HG02970 (cell line): ENCODE data around the gene PCBP2.
"Not testable (repeated sequence)": the region's sequence is repeated elsewhere in the genome, so short reads cannot be mapped to it uniquely, and the experiment has no call there.

Experiments used
- ATAC-seq: cut with Tn5 transposase; IDR thresholded peaks from one replicate; pipeline ENCODE4 v1.9.1; 2021; ENCODE audit warnings: mild to moderate bottlenecking, moderate library complexity, moderate number of reproducible peaks; ENCODE audit not compliant: unreplicated experiment, low FRiP score

The PCBP2 gene

DNA sequence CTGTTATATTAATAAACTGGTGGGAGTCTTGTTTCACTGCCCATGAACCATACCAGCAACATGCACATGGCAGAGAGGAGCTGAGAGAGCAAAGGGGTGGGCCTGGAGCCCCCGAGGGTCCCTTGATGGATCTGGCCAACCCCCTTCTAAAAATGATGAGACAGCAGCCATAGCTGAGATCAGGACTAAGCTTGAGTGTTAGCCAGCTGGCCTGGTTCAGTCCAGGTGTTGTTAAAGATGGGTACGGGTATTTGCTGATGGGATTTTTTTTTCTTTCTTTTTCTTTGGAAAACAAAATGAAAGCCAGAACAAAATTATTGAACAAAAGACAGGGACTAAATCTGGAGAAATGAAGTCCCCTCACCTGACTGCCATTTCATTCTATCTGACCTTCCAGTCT, 16.0 kb downstream of the PCBP2 start:
- no peak for ATAC-seq

DNA sequence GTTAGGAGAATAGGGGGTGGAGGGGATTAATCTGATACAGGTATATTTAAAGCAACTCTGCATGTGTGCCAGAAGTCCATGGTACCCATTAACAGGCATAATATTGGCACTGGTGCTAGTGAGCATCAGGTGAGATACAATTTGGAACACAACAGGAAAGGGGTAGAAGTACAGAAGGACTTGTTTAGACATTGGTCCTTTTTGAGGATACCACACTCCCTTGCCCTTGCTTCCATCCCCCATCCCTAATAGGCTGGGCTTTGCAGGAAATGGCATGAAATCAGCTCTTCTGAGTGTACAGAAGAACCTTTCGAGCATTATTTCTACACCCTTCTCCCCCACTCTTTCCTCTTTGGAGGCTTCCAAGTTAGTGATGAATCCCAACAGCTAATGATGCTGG, 16.4 kb downstream of the PCBP2 start:
- no peak for ATAC-seq

DNA sequence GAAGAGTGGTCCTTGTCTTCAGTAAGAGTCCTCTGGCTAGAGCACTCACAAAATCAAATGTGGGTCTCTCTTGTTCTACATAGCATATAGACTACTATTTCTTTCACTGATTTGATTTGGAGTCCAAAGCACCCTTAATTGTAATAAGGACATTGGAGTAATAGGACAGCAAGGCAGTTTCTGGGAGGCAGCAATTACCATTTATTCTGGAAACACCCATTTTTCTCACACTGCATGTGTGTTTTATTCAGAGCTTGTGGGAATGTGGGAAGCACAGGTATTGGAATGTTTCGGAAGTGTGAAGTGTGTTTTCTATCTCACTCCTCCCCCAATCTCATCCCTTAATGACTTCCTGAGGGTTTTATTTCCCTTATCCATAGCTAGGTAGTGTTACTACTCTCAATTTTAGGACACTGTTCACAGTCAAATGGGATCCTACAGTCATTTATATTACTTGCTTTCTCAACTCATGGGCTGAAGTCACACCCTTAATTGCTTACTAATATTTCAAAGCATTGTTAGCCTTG, 20.2 kb downstream of the PCBP2 start:
- no peak for ATAC-seq

DNA sequence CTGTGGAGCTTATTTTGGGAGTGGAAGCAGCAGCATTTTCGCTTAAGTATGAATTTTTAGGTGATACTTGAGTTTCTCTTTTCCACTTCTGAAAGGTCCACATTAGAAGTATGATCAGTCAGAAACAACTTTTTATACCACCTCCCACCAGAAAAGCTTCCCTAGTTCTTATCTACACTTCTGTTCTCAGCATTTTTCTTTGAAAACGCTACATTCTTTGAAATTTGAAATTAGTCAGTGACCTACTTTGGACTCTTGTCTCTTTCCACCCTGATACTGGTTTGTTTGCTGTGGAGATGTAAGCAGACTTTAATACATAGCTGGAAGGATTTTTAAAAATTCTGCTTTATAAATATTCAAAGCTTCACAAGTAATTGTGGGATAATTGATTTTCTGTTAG, 22.2 kb downstream of the PCBP2 start:
- no peak for ATAC-seq

DNA sequence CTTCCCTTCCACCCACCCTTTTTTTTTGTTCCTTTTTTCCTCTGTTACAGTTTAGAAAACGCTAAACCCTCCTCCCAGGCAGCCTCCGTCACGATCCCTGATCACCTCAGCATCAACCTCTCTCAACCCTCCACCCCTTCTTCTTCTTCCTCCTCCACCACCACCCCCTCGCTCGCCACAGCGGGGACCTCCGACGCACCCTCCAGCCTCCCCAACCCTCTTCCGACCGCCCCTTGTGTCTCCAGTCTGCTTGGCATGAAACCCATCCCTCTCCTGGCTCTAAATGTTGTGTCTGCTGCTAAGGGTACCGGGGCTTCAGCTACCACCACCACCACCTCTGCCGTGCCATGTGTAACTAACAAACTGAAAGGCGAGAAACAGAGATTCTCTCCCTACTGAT, 22.9 kb downstream of the PCBP2 start:
- ATAC-seq, result no peak

DNA sequence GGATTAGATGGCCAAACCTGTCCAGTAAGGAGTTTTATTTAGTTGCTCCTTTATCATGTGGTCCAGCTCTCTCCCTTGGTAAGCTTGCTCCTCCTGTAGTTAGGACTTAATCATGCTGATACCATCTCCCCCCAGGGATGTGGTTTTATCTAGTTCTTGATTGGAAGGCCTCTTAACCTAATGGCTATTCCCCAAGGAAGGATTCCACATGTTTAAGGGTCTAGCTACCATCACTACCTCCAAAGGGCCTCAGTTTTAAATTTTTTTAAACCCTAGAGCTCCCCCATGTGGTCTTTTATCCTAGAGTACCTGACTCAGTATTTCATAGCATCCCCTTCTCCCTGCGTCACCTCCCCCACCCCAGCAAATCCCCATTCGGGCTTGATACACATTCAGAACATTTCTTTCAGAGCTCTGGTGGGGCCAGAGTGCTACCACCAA, 24.9 kb downstream of the PCBP2 start:
- no peak for ATAC-seq

DNA sequence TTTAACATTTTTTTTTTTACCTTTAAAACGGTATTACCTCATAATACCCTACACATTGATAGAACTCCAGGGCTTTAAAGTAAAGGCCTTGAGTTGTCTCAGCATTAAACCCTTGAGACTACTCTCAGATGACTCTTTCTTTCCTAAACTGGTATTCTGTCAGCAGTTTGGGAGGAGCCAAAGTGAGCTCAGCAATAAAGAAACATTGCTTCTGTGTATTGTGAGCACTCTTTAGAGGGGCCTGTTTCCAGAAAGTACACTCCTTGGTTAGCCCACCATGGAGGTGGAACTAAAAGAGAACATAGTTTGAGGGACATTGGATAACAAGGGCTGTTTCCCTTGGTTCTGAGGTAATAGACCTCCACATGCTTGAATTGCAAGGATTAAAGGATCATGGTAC, 27.0 kb downstream of the PCBP2 start:
- no peak for ATAC-seq

DNA sequence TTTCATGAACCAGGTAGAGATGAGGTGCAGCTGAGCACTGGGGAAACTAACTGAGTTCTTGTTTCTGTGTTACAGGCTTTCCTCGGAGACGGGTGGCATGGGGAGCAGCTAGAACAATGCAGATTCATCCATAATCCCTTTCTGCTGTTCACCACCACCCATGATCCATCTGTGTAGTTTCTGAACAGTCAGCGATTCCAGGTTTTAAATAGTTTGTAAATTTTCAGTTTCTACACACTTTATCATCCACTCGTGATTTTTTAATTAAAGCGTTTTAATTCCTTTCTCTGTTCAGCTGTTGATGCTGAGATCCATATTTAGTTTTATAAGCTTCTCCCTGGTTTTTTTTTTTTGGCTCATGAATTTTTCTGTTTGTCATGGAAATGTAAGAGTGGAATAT, 27.4 kb downstream of the PCBP2 start:
- ATAC-seq, result no peak

DNA sequence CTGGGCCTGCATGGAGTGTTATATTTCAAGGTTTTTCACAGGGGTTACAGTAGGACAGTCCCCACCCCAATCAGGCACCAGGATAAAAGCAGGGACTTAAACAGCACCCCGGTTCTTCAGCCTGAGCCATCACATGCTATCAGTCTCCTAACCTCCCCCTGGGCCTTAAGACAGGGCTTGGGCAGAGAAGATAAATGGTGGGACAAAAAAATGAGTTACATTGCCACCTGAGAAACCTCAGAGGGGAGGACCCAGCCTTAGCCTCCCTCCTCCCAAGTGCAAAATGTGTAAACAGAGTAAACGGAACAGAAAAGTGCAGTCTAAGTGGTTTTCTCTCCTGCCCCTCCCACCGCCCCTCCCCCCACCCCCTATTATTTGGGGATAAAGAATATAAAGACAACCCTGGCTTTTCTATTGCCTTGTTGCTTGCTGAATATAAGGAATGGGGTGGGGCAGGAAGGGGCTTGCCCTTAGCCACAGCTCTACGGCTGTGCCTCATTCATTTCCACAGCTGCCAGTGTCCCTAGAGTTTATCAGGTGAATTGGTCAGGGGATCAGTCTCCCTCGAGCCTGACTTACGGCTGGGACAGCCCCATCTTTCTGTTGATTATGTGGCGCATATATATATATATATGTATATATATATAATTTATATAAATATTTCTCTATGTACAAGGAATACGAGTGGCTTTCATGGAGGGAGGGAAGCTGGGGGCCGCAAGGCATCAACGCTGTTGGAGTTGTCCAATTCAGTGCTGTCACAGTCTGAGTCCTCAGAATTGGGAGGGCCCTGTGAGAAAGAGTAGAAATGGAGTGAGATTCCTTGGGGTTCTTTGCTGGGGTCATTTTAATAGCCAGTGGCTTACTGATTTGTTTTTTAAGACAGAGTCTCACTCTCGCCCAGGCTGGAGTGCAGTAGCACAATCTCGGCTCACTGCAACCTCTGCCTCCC, 28.9 kb downstream of the PCBP2 start:
- ATAC-seq, result no peak

DNA sequence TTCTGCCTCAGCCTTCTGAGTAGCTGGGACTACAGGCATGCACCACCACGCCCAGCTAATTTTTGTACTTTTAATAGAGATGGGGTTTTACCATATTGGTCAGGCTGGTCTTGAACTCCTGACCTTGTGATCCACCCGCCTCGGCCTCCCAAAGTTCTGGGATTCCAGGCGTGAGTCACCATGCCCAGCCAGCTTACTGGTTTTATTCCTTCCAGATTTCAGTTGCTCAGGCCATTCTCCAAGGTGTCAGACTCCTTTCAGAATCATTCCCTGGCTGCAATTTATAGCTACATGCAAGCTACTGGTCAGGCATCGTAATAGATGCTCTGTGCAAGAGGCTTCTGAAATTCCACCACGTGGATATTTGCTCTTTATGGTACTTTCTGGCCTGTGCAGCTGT, 29.6 kb downstream of the PCBP2 start:
- ATAC-seq, result not testable (repeated sequence)

DNA sequence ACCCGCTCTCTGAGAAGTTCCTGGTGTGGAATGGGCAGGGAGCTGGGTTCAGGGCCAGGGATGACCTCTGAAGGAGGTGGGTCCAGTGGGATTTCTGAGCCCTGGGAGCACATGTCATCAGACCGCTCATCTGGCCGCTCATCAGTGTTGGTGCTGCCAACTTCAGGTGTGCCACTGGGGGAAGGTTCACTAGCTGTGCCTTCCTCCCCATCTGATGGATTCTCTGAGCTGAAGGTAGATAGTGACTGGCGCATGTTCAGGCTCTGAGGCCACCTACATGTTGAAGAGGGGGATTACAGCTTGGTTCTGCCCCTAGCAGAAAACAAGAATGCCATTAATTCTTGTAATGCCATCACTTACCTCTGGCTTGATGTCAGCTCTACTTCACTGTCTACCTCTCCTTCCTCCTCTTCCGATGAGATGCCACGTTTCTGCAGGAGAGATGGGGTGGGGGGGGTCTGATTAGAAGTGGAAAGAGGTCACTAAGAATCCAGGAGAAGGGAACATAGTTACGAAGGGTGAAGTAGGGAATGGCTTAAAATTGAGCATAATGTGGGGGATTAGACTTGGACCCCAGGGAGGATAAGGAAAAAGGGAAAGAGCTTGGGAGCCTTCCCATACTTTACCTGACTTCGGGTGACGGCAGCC, 30.2 kb downstream of the PCBP2 start:
- no peak for ATAC-seq

DNA sequence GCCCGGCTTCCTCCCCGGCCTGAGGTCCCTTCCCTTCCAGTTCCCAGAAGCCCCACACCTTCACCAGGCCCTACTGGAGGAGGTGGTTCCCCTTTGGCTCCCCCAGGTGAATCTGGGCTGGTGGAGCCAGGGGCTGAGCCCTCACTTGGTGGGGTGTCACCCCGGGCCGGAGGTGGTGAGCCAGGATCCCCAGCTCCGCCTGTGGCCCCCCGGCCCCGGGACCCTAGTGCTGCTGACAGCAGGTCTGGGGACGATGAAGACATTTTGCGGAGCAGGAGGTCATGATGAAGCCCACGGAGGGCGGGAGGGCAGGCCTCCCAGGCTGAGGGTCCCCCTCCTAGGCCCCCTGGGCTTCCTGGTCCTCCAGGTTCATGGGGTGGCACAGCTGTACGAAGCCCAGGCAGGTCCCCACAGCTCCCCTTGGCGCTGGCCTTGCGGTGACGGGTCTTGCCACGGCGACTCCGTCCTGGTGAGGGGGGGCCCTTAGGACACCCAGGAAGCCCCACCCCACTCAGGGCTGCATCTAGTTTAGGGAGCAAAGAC, 30.8 kb downstream of the PCBP2 start:
- no peak for ATAC-seq

DNA sequence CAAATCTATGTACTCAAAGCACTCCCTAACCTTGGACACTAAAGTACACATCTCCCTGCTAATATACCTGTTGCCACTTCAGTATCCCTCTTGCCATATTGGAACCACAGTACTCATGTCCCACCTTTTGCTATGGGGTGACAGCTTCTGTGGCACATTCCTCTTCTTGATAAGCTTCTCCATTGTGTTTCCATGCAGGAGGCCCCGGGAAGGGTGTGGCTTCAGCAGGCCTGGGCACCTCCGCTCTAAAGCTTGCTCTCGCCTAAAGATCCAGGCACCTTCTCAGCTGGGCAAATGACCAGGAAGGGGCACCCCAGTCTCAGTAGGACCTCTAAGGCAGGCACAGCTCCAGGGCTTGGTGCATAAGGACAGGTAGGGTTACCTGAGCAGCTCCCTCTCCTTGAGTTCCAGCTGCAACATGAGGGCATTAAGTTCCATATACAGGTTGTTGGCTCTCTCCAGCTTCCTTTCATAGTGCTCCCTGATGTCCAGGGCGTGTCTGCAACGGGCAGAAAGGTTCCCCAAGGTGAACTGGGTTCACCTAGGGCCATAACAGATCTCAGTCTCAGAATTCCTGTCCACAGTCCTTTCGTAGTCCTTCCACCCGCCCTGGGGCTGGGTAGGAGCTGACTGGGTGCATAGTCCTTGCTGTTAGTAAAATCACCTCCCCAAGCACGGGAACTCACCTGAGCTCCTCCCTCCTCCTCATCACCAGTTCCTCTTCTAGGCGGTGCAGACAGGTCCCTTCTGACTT, 31.5 kb downstream of the PCBP2 start:
- no peak for ATAC-seq

DNA sequence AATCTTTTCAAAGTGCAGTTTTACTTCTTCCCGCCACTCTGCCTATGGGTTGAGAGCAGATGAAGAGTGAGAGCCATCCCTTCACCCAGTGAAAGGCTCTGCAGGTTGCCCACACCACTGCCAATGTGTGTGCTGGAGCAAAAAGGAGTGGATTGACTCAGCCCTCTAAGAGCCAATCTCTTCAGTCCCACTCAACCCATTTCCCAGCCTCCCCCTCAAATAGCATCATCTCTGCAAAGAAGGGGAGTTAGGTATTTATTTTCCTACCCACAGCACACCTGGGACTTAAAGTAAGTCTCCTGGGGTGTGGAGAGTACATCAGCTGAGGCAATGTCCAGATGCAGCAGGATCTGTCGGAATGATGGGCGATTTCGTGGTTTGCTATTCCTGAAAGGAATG, 32.1 kb downstream of the PCBP2 start:
- ATAC-seq, result no peak

DNA sequence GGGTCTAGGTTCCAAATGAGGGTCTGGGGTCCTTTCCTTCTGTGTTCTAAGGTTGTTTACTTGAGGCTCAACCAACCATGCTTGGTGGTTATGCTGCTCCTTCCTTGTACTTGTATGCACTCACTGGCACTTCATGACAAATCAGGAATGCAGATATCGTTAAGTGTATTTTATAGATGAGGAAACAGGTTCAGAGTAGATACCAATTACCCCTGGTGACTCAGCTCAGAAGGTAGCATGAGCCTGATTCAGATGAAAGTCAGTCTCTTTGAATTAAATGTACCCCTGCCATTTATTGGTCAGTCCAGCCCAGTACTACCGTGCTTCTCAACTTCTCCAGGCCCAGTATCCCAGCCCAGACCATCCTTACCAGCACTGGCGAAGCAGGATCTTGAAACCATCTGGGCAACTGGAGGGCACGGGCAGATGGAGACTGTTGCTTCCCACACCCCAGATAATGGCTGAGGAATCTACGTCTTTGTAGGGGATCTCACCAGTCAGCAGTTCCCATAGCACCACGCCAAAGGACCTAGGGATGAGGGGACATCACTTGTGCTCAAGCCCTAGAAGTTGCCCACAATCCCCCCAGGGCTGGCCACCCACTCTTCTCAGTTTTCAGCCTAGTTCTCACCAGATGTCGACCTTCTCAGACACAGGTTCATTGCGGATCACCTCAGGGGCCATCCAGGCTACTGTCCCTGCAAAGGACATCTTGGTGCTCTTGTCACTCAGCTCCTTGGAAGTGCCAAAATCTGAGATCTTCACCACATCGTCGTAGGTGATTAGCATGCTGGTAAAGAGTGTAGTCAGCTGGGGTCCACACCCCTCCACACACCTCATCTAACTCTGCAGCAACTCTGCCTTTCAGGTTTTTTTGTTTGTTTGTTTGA, 33.0 kb downstream of the PCBP2 start:
- ATAC-seq, result no peak

DNA sequence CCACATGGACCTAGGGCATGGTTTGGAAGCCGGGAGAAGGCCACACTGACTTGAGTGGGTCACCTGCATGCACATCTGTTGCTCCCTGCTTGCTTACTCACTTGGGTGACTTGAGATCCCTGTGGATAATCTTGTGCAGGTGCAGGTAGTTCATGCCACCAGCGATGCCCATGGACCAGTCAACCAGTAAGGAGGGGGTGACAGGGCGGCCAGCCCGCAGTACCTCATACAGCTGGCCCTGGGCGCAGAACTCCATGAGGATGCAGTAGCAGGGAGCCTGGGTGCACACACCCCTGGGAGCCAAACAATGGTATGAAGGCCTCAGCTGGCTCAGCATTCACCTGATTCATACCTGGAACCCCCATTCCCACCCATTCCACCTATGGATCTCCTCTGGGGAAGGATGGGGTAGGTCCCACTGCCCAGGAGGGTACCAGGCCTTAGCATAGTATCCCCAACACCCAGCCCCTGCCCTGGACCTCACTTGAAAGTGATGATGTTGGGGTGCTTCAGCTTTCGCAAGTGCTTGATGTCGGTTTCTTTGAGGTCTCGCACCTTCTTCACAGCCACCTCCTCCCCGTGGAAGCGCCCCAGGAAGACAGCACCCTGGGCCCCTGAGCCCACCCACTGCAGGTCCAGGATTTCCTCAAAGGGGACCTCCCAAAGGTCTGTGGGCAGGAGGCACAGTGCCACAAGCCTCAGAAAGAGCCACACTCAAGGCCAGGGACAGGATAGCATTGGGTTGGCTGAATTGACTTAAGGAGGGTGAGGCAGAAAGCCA, 34.2 kb downstream of the PCBP2 start:
- ATAC-seq, result no peak

DNA sequence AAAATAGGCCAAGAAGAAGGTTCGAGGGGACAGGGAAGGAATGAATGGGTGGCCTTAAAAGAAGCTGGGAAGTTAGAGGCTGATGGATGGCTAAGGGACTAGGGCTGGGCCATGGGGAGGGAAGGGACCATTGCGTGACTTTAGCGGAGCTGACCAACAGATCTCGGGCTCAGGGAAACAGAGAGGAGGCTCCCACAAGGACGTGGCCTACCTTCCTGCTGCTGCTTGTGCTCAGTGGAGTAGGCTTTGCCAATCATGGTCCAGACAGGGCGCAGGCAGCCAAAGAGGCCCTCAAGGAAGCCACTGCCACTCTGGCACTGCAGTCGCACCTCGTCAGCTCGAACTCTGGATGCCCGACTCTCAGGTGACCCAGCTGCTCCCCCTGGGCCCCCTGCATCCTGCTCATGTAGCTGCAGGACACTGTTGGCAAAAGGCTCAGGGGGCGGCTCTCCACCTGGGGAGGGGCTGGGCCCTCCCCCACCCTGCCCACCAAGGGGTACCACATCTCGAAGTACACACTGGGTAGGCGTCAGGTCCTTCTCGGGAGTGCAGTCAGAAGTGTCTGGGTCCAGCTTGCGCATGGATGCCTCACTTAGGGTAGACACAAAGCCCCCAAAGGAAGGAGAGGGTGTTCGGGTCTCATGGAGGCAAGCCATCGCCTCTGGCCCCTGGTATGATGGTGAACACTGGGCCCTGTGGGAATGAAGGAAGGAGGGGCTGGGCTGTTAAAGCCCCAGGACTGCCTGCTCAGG, 35.0 kb downstream of the PCBP2 start:
- no peak for ATAC-seq

DNA sequence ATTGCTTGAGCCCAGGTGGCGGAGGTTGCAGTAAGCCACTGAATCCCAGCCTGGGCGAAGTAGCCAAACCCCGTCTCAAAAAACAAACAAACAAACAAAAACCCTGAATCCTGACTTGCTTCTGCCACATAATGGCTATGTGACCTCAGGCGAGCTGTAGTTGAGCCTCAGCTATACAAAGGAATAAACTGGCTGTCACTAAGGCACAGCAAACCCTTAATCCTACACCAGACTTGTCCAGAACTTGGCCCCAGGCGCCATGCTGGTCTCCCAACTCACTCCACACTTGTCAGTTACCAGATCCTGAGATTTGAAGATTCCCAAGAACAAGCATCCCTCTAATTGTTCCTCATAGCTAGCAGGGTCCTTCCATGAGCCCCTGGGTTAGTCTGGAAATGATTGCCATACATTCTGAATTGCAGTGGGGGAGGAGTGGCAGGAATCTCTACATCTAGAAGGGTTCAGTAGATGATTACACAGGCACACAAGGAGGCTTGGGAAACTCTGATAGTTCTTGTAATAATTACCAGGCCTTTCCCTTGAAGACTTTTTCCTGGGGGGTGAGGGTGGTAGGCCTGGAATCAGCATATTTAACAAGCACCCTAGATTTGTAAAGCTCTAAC, 37.5 kb downstream of the PCBP2 start:
- no peak for ATAC-seq
